GM04503 (cell line): ENCODE data around the gene GTPBP3.
"Not testable (repeated sequence)": the region's sequence is repeated elsewhere in the genome, so short reads cannot be mapped to it uniquely, and the experiment has no call there.

ENCODE experiments used
- DNase-seq: peaks from one replicate; pipeline ENCODE4 v3.0.0-alpha.2; 2012; ENCODE audit warnings: low read depth

Gene GTPBP3

DNA sequence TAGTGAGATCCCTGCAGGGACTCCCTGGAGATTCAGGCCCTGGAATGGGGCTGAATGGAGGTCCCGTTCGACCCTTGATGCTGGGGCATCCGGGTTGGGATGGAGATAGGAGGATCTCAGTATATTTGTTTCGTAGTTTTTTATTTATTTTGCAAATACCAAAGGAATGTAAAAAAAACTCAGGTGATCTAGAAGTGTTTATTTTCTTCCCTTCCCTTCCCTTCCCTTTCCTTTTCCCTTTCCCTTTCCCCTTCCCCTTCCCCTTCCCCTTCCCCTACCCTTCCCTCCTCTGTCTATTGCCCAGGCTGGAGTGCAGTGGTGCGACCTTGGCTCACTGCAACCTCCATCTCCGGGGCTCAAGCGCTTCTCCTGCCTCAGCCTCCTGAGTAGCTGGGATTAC is 4.5 kb downstream of the GTPBP3 start:
- no peak for DNase-seq

DNA sequence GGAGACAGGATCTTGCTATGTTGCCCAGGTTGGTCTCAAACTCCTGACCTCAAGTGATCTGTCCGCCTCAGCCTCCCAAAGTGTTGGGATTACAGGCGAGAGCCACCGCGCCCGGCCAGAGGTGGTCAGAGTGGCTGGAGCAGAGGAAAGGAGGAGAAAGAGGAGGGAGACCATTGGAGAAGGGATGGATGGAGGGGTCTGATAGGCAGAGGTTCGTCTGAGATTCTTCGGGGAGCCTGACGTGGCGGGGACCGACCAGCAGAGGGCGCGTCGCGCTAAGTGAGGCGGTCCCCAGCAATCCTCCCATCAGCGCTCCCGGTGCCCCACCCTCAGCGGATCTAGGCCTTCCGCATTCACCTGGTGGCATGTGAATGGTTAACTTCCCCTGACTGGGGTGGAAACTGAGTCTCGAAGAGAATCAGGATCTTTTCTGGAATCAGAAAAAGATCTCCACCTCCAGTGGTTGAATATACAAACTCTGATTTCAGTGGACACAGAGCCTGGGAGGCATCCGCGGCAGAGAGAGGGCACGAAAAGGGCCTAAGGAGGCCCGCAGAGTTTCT is 8.8 kb downstream of the GTPBP3 start:
- no peak for DNase-seq

DNA sequence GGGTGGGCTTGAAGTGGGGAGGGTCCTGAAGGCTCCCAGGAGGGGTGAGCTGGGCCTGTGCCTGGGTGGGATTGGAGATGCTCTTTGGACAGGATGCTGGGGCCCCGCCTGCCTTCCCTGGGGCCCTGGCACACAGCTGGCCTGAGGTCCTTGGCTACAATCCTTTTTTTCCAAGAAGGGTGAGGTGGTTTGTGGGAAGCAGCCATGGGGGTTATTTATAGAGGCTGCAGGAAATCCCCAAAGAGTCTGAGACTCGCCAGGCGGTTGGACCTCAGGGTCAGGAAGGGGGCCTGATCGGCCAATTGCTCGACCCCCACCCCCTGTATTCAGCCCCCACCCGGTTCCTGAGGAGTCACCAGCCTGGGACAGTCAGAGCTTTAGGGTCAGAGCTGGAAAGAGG is 10.0 kb downstream of the GTPBP3 start:
- no peak for DNase-seq

DNA sequence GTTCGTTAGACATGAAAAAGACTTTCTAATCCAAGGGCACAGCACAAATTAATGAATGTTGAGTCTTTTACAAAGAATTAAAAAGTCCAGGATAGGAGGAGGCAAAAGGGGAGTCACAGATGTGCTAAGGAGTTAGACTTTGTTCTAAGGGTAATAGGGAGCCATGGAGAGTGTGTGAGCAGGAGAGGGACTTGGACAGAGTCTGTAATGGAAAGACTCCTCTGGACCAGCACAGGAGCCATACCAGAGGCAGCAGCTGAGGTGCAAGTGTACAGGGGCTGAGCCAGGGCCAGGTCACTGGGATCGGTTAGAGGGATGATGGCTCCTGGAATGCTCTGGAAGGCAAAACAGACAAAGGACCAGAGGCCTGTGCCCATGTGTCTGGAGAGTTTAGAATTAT is 10.5 kb downstream of the GTPBP3 start:
- no peak for DNase-seq

DNA sequence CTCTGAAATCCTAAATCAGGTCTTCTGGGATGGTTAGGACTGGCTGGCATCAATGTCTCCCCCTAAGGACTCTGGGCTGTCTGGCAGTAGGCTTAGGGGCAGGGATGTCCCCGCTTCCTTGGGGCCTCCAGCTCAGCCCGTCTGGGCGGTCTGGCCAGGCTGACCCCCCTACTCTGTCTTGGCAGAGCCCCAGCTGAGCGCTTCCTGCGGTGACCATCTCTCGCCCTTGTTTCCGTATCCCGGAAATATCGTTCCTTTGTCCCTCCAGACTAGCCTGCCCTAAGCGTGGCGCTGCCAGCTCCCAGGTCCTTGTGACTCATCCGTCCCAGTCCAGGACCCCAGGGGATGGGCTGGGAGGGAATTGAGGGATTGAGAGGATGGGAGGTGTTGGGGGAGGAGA is 11.3 kb downstream of the GTPBP3 start:
- DNase-seq: no peak

DNA sequence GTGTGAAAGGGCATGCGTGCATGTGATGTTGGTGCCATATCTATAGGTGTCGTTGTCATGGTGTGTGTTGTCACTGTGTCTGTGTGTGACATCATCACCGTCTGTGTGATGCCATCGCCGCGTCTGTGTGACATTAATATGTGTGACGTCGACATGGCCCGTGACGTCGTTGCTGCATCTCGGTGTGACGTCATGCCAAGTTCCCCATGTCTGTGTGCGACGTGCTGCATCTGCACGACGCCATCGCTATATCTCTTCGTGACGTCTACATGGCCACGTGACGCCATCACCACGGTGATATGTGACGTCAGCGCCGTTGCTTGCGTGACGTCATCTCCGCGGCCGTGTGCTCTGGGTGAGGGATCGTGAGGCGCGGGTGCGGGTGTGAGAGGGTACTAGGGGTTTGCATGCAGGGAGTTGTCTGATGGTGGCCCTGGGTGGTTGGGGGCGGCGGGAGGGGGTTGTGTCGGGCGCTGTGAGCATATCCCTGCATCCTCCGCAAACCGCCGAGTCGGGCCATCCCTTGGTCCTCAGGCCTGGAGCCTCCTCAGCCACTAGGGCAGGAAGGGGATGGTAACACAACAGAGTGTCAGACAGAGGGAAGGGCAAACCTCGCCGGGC is 14.6 kb downstream of the GTPBP3 start:
- DNase-seq: no peak

DNA sequence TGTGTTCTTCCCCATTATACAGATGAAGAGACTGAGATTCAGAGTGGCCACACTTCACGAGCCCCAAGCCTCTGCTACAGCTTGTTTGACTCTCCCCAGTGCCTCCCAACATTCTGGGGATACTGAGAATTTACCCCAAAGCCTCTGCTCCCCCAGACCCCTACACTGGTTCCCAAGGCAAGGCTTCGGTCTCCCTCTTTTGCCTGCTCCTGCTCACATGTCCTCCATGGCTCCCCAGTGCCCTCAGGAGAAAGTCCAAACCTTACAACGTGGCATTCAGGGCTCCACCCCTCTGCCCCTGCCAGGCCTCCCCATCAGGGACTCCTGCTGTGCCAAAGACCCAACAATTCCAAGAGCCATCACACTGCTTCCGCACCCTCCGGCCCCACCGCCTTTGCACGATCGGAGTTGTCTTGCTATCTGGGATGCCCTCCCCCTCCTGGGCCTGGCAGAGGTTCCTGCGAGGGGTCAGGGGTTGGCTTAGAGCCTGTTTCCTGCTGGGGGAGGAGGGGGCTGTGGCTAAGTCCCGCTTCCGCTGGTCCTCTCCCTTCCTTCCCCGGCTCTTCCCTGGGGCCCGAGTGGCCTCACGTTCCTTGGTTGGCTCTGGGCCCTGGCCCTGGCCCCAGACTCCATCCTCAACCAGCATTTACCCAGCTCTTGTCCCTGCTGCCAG is 15.4 kb downstream of the GTPBP3 start:
- DNase-seq: no peak

DNA sequence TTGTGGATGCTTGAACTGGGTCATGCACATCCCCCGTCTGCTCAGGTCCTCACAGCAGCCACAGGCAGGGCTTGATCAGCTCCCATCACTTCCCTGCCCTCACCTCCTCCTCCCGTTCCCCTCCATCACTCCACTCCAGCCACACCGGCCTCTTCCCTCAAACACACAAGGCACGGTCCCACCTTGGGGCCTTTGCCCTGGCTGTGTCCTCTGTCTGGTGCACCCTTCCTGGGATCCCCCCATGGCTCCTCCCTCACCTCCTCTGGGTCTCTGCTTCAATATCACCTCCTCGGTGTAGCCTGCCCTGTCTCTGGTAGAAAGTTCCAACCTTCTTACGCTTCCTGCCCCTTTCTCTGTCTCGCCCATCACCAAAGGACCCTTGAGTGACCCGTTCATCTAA is 16.0 kb downstream of the GTPBP3 start:
- DNase-seq: no peak

DNA sequence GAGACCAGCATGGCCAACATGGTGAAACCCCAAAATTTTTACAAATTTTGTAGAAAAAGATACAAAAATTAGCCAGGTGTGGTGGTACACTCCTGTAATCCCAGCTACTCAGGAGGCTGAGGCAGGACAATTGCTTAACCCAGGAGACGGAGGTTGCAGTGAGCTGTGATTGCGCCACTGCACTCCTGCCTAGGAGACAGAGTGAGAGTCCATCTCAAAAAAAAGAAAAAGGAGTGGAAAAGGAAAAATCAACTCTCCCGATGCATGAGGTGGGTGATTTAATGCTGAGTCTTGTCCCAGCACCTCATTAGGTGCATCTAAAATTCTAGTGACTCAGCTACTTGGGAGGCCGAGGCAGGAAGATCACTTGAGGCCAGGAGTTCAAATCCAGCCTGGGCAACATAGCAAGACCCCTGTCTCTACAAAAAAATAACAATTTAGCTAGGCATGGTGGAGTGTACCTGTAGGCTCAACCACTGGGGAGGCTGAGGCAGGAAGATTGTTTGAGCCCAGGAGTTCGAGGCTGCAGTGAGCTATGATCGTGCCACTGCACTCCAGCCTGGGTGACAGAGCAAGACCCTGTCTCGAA is 19.8 kb downstream of the GTPBP3 start:
- DNase-seq: no peak

DNA sequence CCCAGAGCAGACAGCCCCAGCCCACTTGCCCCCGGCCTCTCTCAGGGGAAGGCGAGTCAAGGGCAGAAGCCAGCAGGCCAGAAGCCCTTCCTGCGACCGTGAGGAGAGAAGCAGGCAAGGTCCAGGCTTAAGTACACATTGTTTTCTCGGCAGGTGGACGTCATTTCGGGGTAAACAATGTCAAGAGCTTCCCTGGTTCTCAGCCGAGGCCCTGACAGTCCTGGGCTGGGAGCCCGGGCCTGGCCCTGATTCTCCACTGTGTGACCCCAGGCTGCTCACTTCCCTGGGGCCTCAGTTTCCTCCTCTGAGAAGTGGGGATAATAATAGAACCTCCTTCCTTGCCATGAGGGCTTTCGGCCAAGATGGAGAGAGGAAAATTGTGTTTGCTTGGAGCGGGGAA is 20.4 kb downstream of the GTPBP3 start:
- DNase-seq: no peak

DNA sequence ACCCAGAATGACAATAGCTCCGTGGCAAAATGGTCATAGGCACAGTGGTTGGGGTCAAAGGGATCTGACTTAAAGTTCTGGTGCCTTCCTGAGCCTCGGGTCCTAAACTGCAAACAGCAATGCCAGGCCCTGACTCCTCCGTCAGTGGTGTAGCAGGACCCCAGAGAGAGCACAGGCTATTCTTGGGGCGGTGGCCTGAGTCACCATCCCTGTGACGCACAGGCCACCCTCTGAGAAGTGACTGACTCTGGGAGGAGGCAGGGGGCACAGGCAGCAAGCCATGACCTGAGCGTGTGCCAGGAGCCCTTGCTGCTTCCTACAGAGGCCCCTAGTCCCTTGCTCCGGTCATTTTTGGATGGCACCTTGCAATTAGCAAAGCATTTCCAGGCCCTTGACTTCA is 21.0 kb downstream of the GTPBP3 start:
- DNase-seq: no peak

DNA sequence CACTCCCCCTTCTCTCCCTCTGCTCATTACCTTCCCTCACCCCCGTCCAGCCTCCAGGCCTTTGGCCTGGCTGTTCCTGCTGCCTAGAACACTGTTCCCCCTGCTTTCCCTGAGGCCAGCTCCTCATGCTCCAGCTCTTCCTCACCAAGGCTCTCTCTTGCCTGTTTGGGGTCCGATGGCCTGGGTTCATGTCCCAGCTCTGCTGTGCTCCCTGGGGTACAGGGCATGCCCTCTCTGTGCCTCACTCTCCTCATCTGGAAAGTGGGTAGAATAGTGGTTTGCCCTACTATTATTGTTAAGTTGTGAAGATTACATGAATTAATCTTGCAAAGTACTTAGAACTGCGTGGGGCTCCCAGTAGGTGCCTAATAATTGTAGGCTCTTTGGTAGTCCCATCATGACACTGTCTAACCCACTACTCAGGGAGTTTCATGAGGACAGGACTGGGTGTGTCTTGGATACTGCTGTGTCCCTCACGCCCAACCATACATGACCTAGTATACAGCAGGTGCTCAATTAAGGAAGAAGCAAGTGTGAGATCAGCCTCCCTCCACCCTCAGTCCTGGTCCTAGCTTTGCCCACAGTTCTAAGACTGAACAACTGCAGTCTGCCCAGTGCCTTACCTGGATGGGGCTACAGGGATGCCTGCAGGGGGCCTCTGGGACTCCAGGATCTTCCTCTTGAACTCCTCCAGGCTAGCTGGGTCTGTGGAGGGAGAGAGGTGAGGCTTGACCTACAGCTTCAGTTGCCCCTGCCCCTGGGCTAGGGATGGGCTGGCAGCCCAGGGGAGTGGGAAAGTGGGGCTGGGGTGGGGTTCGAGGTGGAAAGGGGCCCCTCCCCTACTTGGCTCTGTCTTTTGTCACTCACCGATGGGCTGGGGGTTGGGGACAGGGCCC is 22.8 kb downstream of the GTPBP3 start:
- no peak for DNase-seq

DNA sequence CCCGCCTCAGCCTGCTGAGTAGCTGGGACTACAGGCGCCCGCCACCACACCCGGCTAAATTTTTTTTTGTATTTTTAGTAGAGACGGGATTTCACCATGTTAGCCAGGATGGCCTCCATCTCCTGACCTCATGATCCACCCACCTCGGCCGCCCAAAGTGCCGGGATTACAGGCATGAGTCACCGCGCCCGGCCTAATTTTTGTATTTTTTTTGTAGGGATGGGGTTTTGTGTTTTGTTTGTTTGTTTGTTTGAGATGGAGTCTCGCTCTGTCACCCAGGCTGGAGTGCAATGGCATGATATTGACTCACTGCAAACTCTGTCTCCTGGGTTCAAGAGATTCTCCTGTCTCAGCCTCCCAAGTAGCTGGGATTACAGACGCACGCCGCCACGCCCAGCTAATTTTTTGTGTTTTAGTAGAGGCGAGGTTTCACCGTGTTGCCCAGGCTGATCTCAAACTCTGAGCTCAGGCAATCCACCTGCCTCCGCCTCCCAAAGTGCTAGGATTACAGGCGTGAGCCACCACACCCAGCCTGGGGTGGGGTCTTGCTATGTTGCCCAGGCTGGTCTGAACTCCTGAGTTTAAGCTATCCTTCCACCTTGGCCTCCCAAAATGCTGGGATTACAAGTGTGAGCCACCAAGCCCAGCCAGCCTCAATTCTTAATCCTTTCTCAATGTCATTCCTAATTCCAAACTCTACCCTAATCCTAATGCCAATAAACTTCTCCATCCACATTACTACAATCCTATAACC is 26.7 kb downstream of the GTPBP3 start:
- DNase-seq: not testable (repeated sequence)

DNA sequence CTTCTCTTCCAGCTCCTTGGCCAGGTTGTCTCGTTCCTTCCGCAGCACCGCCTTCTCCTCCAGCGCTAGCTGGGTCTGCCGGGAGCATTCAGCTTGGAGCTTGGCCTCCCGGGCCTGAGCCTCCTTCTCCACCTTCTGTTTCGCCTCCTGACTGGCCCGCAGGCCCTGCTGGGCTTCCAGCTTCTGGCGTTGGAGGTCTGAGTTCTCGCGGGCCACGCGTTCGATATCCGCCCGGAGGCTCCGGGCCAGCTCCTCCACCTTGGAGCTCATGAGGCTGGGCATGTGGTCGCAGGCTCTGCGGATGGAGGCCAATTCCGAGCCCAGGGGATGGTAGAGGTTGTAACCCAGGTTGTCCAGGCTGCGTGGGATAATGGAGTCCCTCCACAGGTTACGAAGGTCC is 28.0 kb downstream of the GTPBP3 start:
- no peak for DNase-seq

DNA sequence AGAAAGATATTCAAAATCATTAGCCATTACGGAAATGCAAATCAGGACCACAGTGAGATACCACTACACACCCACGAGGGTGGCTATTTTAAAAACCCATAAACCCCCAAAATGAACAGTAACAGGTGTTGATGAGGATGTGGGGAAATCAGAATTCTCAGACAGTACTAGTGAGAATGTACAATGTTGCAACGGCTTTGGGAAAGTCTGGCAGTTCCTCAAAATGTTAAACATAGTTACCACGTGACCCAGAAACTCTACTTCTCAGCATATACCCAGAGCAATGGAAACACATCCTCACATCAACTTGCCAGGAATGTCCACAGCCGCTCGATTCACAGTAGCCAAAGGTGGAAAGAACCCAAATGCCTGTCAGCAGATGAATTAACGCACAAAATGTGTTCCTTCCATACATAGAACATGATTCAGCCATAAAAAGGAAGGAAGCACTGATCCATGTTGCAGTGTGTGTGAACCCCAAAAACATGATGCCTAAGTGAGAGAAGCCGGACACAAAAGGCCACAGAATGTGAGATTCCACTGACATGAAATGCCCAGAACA is 32.8 kb downstream of the GTPBP3 start:
- DNase-seq: no peak

DNA sequence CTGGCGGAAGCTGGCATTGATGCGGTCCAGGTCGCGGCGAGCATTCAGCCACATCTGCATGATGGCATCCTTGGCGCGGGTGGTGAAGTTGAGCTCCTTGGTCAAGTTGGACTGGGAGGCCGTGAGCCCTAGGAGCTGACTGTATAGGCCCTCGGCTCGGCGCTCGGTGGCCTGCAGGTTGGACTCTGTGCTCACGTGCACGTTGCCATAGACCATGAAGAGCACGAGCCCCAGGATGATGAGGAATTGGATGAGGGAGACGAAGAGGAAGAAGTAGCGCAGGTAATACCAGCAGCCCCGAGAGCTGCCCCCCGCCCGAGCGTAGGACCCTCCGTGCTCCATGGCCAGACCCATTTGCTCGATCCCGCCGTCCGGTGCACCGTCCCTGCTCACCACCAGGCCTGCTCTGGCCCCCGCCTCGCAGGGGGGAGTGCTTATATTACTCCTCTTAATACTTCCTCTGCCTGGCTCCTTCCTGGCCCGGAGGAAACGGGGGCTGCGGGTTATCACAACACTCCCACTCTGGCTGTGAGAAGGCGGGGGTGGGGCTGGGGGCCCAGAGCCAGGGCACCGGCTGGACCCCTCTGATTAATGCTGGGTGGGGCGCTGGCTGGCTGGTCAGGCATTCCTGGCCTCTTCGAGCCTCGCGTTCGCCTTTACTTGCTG is 39.7 kb downstream of the GTPBP3 start, which contains the start of gene PLVAP:
TSS of gene PLVAP (minus strand) at position 408 of the 666 bp plus-strand sequence. CDS start at position 354, 54 bp downstream.
- no peak for DNase-seq

DNA sequence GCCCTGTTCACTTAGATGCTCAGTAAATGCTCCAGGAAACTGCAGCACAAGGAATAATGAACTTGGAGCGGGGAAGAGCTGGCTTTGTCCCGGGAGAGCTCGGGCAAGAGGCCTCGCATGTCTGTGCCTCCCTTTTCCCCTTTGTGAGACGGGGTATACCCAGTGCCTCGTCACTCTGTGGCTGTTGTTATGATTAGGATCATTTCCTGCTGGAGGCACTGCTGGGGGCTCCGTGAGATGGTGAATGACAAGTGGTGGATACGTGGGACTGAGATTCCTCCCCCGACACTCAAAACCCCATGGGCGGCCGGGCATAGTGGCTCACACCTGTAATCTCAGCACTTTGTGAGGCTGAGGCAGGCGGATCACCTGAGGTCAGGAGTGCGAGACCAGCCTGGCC is 40.9 kb downstream of the GTPBP3 start:
- no peak for DNase-seq

DNA sequence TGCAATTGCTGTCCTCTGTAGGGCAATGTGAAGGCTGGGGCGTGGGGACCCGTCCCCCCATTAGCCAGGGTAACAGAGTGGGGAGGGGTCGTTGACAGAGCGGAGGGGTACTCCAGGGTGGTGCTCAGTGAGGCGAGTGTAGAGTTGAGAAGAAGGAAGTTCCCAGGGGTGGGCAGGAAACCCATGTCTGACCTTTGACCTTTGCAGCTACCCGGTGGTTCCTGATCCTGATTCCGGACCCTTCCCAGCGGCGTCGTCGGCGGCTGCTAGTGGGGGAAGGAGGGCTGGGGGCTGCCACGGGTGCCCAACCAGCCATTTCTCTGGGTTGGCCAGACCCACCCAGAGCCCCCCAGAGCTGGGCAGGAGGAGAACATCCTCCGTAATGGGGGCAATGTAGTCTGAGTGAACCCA is 41.9 kb downstream of the GTPBP3 start:
- no peak for DNase-seq

DNA sequence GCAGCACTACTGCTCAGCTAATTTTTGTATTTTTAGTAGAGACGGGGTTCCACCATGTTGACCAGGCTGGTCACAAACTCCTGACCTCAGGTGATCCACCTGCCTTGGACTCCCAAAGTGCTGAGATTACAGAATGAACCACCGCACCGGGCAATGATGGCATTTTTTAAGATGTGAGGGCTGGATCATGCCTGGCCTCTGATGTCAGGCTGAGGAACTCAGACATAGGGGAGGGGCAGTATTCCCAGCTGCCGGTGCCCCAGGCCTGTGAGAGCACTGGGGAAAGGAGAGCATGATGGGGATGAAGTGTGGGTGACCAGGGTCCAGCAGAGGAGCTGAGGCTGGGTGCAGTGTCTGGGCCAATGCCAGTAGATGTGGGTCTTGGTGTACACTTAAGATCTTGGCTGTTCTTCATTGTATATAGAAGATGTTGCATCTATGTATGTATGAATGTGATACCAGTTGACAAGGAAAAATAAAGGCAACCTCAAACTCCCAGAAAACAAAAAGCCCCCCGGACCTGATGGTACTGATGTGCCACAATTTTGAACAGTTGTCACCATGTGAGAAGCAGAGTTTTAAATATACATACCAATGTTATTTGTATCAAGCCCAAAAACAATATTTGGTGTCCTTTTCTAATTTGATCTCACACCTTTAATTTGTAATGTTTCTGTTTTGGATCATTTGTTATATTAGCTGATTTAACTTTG is 43.2 kb downstream of the GTPBP3 start:
- DNase-seq: no peak
